Bronchial epithelial cell (primary cell): ENCODE measurements around the gene CD82. TPM values are rescaled to one million over a fixed set of nuclear protein-coding genes. Genes with fewer than 3 reads are reported as not detected.

Experiments used
- DNase-seq: peaks from one replicate; pipeline ENCODE4 v3.0.0-alpha.2; 2010; ENCODE audit warnings: low read depth
- FAIRE-seq: peaks from 2 replicates; lab custom pipeline; 2011; peaks lifted over from hg19 to GRCh38; lab: Jason Lieb, UNC
- H3K27me3 ChIP-seq: 2 replicates; pipeline ENCODE4 v1.5.1; 2011; ENCODE audit warnings: low read length; ENCODE audit not compliant: control insufficient read depth, insufficient read depth
- H3K36me3 ChIP-seq: 2 replicates; pipeline ENCODE4 v1.5.1; 2011; ENCODE audit warnings: low read length; ENCODE audit not compliant: control insufficient read depth, insufficient read depth
- H3K4me3 ChIP-seq: 2 replicates; pipeline ENCODE4 v1.5.1; 2011; ENCODE audit warnings: mild to moderate bottlenecking, low read depth, low read length, control low read depth
- total RNA-seq: library from RNA; depleted of rRNA; stranded (reverse); fragments of >200 nt; gene quantifications from 2 replicates; pipeline ENCODE4 v1.2.1, GENCODE V29; 2014
- TF ChIP-seq, protein P1 (sequence below): IDR thresholded peaks from 2 replicates; pipeline ENCODE4 v1.5.1; 2011; ENCODE audit warnings: mild to moderate bottlenecking, moderate library complexity, low read length, control low read depth, inconsistent platforms; ENCODE audit not compliant: insufficient read depth, severe bottlenecking

The CD82 gene
- total RNA-seq, 1 donor from 2014 or later = 48.7 TPM

DNA sequence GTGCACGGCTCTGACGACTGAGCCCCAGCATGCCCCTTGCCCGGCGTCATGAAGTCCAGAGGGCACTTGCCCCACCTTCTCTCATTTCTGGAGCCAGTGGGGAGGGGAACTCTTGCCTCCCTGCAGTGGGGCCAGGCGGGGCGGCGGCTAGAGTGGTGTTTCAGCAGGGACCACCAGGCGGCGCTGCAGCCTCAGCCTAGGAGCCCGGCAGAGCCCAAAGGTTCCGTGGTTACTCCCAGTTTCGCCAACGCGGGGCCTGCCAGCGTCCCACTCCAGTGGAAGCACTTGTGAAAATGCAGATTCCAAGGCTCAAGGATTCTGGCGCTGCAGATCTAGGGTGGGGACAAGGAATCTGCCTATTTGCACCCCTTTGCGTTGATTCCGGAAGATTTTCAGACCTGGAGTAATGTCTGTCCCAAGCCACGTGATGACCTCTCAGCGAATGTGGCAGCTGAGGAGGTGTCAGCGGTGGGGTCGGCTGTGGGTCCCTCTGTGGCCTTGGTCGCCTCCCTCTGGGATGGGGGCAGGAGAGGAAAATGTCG, 55.7 kb downstream of the CD82 start:
- TF ChIP-seq, protein P1, sequence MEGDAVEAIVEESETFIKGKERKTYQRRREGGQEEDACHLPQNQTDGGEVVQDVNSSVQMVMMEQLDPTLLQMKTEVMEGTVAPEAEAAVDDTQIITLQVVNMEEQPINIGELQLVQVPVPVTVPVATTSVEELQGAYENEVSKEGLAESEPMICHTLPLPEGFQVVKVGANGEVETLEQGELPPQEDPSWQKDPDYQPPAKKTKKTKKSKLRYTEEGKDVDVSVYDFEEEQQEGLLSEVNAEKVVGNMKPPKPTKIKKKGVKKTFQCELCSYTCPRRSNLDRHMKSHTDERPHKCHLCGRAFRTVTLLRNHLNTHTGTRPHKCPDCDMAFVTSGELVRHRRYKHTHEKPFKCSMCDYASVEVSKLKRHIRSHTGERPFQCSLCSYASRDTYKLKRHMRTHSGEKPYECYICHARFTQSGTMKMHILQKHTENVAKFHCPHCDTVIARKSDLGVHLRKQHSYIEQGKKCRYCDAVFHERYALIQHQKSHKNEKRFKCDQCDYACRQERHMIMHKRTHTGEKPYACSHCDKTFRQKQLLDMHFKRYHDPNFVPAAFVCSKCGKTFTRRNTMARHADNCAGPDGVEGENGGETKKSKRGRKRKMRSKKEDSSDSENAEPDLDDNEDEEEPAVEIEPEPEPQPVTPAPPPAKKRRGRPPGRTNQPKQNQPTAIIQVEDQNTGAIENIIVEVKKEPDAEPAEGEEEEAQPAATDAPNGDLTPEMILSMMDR = peak; percentile 95
- FAIRE-seq = no peak
- Histone ChIP-seq H3K27me3 (no peaks in the 10 kb centered on the region), H3K4me3 (no peak overlapping the region), H3K36me3 (peaks cover 11% of the 10 kb centered on the region)
- DNase-seq = peak; percentile 25

DNA sequence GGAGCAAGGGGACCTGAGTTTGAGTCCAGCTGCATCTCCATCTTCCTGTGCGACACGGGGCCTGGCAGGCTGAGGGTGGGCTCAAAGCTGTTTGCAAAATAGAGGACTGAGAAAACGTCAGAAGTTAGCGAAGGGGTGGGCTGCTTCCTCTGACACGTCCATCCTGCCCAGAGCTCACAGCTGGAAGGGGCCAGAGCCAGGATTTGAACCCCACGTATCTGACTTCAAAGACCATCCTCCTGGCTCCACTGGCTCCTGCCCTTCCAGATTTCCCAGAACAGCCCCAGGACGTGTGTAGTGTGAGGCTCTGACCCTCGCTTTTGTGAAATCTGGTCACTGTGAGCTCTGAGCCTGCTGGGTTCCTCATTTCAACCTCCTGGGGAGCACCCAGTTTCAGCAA, 56.3 kb downstream of the CD82 start:
- Histone ChIP-seq H3K4me3 (no peak overlapping the region), H3K27me3 (no peaks in the 10 kb centered on the region), H3K36me3 (peaks cover 8% of the 10 kb centered on the region)
- no peak for FAIRE-seq
- TF ChIP-seq, protein P1 = no peak
- DNase-seq = no peak

DNA sequence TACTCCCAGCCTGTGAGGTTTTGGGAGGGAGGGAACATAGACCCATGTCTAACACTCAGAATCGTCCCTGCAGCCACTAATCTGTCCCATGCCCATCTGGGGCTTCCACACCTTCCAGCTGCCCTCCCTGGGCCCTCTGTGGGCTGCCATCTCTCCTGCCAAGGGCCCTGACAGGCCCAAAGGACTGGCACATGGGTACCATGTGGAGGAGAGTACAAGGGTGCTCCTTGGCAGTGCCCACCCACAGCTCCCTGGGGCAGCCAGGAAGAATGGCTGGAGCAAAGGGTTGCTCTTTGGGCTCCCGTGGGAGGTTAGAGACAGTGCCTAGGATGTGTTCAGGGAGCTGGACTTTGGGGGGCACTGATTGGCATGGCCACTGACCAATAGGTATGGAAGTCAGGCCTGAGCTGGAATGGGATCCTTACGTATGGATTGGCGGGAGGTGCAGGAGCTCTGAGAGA, 56.8 kb downstream of the CD82 start:
- DNase-seq (no peak), FAIRE-seq (no peak)
- Histone ChIP-seq H3K27me3 (no peaks in the 10 kb centered on the region), H3K4me3 (no peak overlapping the region), H3K36me3 (peaks cover 8% of the 10 kb centered on the region)
- TF ChIP-seq, protein P1 = no peak

DNA sequence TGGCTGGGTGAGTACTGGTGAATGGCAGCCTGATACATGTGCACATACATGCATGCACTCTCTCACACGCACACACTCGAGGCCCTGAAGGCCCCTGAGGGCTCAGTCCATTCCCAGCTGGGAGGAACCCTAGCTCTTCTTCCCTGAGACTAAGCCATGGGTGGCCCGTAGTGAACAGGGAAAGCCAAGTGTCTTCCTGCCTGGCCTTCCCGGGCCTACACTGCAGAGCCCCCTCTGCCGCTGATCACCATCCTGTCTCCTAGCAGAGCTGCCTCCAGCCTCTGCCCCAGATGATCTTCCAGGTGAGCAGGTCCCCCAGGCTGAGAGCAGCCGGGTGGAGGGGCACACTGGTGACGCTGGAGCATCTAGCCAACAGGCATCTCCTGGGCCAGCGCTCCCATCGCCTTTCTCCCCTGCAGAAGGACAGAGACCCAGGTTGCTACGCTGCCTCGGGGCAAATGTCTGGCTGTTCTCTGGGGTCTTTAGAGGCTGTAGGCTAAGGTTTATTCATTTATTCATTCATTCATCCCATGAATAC, 57.3 kb downstream of the CD82 start:
- TF ChIP-seq, protein P1 = no peak
- Histone ChIP-seq H3K27me3 (no peaks in the 10 kb centered on the region), H3K36me3 (peaks cover 7% of the 10 kb centered on the region), H3K4me3 (no peak overlapping the region)
- FAIRE-seq (no peak), DNase-seq (no peak)

DNA sequence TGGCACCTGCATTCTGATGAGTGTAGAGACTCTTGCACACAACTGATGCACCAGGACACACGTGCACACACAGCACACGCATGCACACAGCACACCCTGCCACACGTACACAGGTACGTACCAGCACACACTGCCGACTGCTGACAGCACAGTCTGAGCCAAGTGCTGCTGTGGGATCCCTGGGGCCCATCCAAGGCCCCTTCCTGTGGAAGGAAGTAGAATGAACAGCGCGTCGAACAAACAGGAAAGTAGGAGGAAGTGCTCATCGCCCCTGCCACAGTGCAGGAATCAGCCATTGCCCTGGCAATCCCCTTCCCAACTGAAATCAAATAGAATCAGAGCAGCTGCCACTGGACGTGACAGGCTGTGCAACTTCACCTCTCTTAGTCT, 57.9 kb downstream of the CD82 start:
- FAIRE-seq (peak; percentile 80), DNase-seq (no peak)
- TF ChIP-seq, protein P1 = no peak
- no peaks in the 10 kb centered on the region for H3K27me3 ChIP-seq
- peaks cover 5% of the 10 kb centered on the region for H3K36me3 ChIP-seq
- no peak overlapping the region for H3K4me3 ChIP-seq
